CD4-positive, alpha-beta T cell treated with Interleukin-10 for 1 hour (primary cell): ENCODE measurements around the gene TBC1D20.
"Not testable (repeated sequence)": the region's sequence is repeated elsewhere in the genome, so short reads cannot be mapped to it uniquely, and the experiment has no call there.

Experiments
- DNase-seq: peaks from one replicate; pipeline ENCODE4 v3.0.0-alpha.2; 2020

Gene TBC1D20

DNA sequence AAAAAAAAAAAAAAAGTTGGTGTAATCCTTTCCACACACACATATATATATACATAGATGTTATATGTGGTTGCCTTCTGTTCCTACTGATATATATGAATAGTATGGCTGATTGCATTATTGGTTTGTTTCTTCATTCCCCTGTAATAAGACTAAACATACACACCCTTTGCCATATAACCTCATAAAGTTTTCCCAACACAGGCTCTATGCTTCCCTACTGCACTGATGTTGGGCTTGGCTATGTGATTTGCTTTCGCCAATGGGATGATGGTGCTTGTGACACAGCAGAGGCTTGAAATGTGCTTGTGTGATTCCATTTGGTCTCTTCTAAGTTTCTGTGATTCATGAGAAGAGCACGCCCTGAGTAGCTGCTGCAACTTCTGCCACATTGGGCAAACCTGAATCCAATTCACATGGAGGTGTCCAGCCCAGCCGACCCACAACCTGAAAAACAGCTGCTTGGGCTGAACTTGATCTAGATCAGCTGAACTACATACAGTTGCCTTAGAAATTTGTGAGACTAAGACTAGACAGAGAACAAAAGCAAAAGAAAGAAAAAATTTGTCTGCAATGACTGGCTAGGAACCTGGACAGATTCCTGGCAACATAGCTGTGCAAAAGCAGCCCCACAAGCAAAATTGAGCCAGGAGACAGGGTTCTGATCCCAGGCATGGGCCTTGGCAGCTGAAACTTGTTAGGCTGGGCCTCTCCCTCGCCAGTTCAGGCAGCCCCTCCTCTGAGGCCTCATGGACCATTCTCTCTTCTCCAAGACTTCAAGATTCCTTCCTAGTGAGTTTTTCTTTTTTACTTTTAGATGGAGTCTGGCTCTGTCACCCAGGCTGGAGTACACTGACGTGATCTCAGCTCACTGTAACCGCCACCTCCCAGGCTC lies 13.4 kb upstream of the TBC1D20 start:
- no peak for DNase-seq

DNA sequence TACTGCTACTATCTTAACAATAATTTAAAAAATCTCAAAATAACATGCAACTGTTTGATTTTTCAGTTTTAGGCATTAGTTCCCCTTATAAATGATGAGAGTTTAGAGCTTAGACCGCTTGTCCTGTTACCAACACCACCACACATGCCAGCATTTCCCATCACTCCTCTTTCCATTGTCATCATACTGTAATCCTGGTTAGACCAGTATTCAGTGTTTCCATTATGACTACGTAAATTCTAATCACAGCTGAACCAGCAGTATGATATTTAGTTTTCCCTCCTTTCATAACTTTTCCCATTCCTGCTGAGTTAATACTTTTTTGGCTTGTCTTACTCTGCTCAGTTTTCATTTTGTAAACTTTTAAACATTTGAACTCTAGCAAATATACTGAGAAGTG lies 12.2 kb upstream of the TBC1D20 start:
- no peak for DNase-seq

- DNase-seq = no peak
Measured at GRCh38 chr20:472889-473292, 10.6 kb upstream of the TBC1D20 start.

DNA sequence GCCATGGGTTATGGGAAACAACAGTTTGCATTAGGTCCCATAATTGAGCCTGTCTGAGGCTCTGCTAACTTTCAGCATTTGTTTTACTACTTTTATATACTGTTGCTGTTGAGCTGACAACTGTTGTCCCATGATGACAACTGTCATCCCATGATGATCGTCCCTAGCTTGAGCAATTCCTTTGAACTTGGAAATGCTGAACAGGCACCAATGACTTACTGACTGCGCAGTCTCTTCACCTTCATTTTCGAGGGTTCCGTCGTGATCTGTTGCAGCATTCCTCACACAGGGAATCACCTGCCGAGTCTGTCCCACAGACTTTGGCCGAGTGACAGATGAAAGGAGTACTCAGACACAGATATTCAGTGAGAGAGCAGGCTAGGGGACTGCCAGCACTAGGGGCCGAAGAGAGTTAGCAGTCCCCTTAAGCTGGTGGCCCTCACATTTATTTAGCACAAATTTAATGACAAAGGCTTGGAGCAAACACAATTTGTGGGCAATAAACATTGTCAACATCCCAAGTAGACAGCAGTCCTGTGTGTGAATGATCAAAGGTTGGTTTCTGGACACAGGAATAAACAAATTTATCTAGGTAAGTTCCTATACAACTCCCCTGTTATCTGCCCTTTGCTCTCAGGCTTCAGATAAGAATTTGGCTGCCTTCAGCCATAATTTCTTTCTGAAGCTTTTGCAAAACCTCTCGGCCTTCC lies 10.0 kb upstream of the TBC1D20 start:
- DNase-seq = no peak

DNA sequence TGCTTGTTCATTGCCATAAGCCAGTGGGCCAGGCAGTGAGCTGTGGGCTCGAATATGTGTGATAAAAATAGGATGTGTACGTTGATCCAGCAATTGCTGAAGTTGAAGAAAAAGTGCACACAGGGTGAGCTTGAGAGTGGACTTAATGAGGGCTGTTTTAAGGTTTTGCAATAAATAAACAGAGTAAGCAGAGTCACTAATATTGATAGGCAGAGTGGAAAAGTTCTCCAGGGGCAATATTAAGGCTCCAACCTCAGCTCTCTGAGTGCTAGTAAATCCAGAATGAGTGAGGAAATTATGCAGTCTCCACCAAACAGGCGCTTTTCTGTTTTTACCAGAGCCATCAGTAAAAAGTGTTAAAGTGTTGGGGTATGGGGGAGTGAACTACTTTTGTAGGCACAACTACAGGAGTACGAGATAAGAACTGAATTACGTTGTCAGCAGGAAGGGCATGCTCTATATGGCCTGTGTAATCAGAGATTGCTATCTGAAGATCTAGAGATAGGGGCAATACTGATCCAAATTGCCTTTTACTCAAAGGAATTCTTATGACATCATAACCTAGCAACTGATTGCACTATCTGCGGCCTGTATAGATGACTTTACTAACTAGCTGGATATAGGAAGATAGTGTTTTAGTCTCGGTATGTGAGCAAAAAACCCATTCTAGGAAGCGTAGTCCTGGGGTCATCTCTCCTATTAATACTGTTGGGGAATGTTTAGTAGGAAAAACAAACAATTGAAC lies 7.6 kb upstream of the TBC1D20 start:
- no peak for DNase-seq

DNA sequence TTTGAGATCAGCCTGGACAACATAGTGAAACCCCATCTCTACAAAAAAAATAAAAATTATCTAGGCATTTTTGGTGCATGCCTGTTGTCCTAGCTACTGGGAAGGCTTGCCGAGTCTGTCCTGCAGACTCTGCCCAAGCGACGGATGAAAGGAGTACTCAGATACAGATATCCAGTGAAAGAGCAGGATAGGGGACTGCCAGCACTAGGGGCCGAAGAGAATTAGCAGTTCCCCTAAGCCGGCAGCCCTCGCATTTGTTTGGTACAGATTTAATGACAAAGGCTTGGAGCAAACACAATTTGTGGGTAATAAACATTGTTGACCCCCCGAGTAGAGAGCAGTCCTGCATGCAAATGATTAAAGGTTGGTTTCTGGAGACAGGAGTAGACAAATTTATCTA lies 5.4 kb upstream of the TBC1D20 start:
- DNase-seq = no peak

- no peak for DNase-seq
Measured at GRCh38 chr20:461254-462198, 807 bp downstream of the TBC1D20 start.

GRCh38 chr20:460707-461106 lies 1.6 kb downstream of the TBC1D20 start:
- no peak for DNase-seq

DNA sequence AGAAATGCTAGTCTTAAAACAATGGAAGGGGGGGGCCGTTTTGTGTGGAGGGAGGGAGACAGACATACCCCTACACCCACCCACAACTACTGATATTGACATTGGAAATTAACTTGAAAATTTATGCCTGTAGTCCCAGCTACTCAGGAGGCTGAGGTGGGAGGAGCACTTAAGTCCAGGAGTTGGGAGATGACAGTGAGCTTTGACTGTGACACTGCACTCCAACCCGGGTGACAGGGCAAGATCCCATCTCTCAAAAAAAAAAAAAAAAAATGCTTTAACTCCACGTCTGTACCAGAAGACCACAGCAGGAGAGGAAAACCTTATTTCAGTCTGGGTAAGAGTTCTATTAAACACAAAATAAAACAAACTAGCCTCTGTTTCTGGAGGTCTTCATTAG lies 2.2 kb downstream of the TBC1D20 start:
- DNase-seq = no peak

- DNase-seq = no peak
Measured at GRCh38 chr20:458776-459175, 3.6 kb downstream of the TBC1D20 start.

DNA sequence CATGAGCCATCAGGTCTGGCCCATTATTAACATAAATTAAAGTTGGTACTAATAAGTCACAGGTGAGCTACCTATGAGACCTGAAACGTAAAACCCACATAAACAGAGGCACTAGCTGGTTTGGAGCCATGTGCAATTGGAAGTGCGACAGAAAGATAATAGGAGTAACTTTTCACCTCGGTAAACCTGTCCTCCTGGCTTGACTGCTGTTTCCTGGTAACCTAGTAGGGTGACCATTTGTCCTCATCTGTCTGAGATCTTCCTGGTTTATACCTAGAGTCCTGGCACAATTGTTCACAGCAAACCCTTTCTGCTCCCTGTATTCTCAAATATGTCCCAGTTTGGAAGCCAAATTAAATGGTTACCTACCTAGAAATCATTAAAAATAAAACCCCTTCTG lies 7.4 kb downstream of the TBC1D20 start:
- DNase-seq = no peak

GRCh38 chr20:452021-452420 lies 10.3 kb downstream of the TBC1D20 start:
- DNase-seq = not testable (repeated sequence)

DNA sequence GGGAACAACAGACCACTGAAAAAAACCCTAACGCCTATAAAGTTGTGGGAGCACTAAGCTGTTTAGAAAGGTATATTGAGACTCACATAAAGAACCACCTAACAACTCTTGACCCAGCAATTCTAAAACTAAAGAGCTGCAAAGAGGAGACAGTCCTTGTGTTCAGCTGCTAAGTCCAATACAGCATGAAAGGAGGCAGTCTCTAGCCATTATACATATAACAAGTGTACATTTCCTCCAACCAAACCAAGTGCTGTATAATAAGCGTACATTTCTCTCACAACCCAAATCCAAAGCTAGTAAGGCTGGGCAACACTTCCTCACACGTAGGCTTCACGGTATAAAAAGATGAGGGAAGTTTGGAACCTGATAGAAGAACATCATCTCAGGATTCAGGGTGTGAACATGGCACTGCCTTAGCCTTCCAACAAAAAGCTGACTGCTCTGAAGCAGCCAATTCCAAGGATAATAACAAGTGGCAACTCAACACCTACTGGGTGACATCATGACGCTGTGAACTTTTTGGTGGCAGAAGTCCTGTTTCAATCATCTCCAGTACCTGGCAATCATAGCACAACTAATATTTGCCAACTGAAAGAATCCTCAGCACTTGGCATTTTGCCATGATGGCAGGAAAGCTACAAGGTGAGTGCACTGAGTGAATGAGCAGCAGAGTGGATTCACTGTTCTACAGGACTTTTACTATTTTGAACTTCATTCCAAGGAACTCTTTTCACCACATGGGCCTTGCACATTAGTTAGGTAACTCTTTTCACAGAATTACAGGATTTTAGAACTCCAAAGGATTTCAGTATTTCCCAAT lies 16.6 kb downstream of the TBC1D20 start:
- DNase-seq = no peak

- DNase-seq = no peak
Measured at GRCh38 chr20:444862-445426, 17.4 kb downstream of the TBC1D20 start.

- no peak for DNase-seq
Measured at GRCh38 chr20:444117-444516, 18.2 kb downstream of the TBC1D20 start.

GRCh38 chr20:443223-443775 lies 19.0 kb downstream of the TBC1D20 start:
- DNase-seq = no peak

DNA sequence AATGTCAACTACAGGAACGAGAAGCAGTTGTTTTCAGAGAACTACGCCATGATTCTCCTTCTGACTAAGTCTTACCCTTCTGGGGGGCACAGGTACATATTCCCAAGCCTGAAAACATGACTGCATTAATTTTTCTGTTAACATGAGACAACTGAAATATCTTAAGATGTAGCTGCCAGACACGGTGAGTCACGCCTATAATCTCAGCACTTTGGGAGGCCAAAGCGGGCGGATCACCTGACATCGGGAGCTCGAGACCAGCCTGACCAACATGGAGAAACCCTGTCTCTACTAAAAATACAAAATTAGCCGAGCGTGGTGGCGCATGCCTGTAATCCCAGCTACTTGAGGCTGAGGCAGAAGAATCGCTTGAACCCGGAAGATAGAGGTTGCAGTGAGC lies 21.7 kb downstream of the TBC1D20 start:
- no peak for DNase-seq

GRCh38 chr20:440148-440547 lies 22.2 kb downstream of the TBC1D20 start:
- no peak for DNase-seq

GRCh38 chr20:438571-439469 lies 23.5 kb downstream of the TBC1D20 start:
- peak; percentile 76 for DNase-seq
